Stimulated activated CD8-positive, alpha-beta memory T cell treated with anti-CD3 and anti-CD28 coated beads, Interleukin-15, amount 100 ng/mL, for 48 hours (primary cell): ENCODE results near the gene FHIT.
"Not testable (repeated sequence)": the region's sequence is repeated elsewhere in the genome, so short reads cannot be mapped to it uniquely, and the experiment has no call there.

ENCODE experiments used
- DNase-seq, 2 donors: peaks; one replicate each; pipeline ENCODE4 v3.0.0-alpha.2; 2020; ENCODE audit warnings: low read depth in 2 of 2

Gene FHIT

GRCh38 chr3:59836531-59836930 is 1414.7 kb downstream of the FHIT start:
- DNase-seq, result no peak

- no peak for DNase-seq
Measured at GRCh38 chr3:59832702-59833101, 1418.5 kb downstream of the FHIT start.

- no peak for DNase-seq
Measured at GRCh38 chr3:59832241-59832640, 1419.0 kb downstream of the FHIT start.

GRCh38 chr3:59831394-59831793 is 1419.9 kb downstream of the FHIT start:
- DNase-seq, result no peak

GRCh38 chr3:59829527-59829926 is 1421.7 kb downstream of the FHIT start:
- DNase-seq, result no peak

- no peak for DNase-seq
Measured at GRCh38 chr3:59824876-59825275, 1426.4 kb downstream of the FHIT start.

- no peak for DNase-seq
Measured at GRCh38 chr3:59821274-59821673, 1430.0 kb downstream of the FHIT start.

GRCh38 chr3:59820352-59820934 is 1430.8 kb downstream of the FHIT start:
- no peak for DNase-seq

GRCh38 chr3:59818919-59819300 is 1432.3 kb downstream of the FHIT start:
- no peak for DNase-seq

- DNase-seq, result no peak
Measured at GRCh38 chr3:59818033-59818918, 1433.0 kb downstream of the FHIT start.

GRCh38 chr3:59817511-59817910 is 1433.7 kb downstream of the FHIT start:
- DNase-seq, result no peak

GRCh38 chr3:59816312-59816711 is 1434.9 kb downstream of the FHIT start:
- DNase-seq, result no peak

GRCh38 chr3:59813148-59813538 is 1438.1 kb downstream of the FHIT start:
- DNase-seq, result no peak

- DNase-seq, result no peak
Measured at GRCh38 chr3:59812237-59813147, 1438.8 kb downstream of the FHIT start.

- DNase-seq, result no peak
Measured at GRCh38 chr3:59811160-59811559, 1440.1 kb downstream of the FHIT start.

GRCh38 chr3:59810606-59811005 is 1440.6 kb downstream of the FHIT start:
- DNase-seq, result no peak

- no peak for DNase-seq
Measured at GRCh38 chr3:59809710-59810444, 1441.4 kb downstream of the FHIT start.

GRCh38 chr3:59809016-59809415 is 1442.2 kb downstream of the FHIT start:
- no peak for DNase-seq

- DNase-seq, result no peak
Measured at GRCh38 chr3:59808446-59808845, 1442.8 kb downstream of the FHIT start.

GRCh38 chr3:59803268-59803667 is 1448.0 kb downstream of the FHIT start:
- DNase-seq, result no peak

- DNase-seq, result not testable (repeated sequence)
Measured at GRCh38 chr3:59802453-59802852, 1448.8 kb downstream of the FHIT start.

GRCh38 chr3:59802045-59802444 is 1449.2 kb downstream of the FHIT start:
- DNase-seq, result no peak
